ENCODE measurements around the gene LIG4. TPM values are rescaled to one million over a fixed set of nuclear protein-coding genes. Genes with fewer than 3 reads are reported as not detected.

The LIG4 gene
- total RNA-seq = 10 to 100 TPM; 12.9 to 28.9 TPM
- polyA plus RNA-seq (ENCODE audit: insufficient read length in 2 of 2) = 10 to 100 TPM; 17.4 to 24.0 TPM
- long read RNA-seq, donor 1, full-length matches to known transcripts = 10 of 10 reads
- long read RNA-seq, donor 1, partial matches to known transcripts = 0 of 10 reads
- long read RNA-seq, donor 1, other reads (novel, unspliced or antisense) = 0 of 10 reads
- long read RNA-seq, donor 2, full-length matches to known transcripts = 3 of 3 reads
- long read RNA-seq, donor 2, partial matches to known transcripts = 0 of 3 reads
- long read RNA-seq, donor 2, other reads (novel, unspliced or antisense) = 0 of 3 reads
- long read RNA-seq, donor 3, partial matches to known transcripts = 5 of 7 reads
- long read RNA-seq, donor 3, other reads (novel, unspliced or antisense) = 0 of 7 reads
- long read RNA-seq, donor 4, full-length matches to known transcripts = 3 of 3 reads
- long read RNA-seq, donor 4, partial matches to known transcripts = 0 of 3 reads
- long read RNA-seq, donor 4, other reads (novel, unspliced or antisense) = 0 of 3 reads

DNA sequence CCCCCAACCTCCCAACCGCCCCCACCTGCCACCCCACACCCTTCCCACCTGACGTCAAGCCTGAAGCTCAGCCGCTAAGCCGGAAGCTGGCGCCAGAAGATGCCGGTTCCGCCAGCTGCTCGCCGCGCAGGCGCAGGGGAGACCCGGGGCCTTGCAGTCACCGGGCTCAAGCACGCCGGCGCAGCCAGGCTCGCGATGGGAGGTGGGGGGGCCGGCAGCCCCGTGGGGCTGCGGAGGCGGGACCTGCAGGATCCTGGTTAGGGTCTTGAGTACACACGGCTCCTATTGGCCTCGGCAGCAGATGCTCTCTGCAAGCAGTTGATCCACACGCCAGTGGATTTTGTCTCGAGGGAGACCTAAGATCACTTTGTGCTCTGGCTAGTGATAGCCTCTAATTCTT, at the start of gene LIG4:
Gene LIG4 (minus strand): TSS at position 101 of the 400 bp plus-strand sequence. CDS start 4,268 bp downstream, outside the sequence.
- under 1% methylated on average over 25 of the region's 26 CpGs for WGBS (ENCODE audit: insufficient coverage)
- peak within 1 kb of the TSS; percentile 64 for H3K4me3 ChIP-seq (ENCODE audit: low read depth, low read length)
- DNase-seq (ENCODE audit: low read depth in 4 of 6, low spot score in 6 of 6) = peak; percentile 76 to 98 (median 88)
- H3K36me3 ChIP-seq (ENCODE audit: control insufficient read depth, insufficient read depth, low read length) = no peaks in the 10 kb centered on the region
- H3K27me3 ChIP-seq (ENCODE audit: control insufficient read depth, insufficient read depth, low read length) = no peaks in the 10 kb centered on the region
- H3K27ac ChIP-seq (ENCODE audit: low read depth, low read length) = peak within 1 kb of the TSS; percentile 84
- no peaks in the 10 kb centered on the region for H3K9me3 ChIP-seq (ENCODE audit: control insufficient read depth, insufficient read depth, low read length)
- peaks cover 10% of the 10 kb centered on the region for H3K4me1 ChIP-seq (ENCODE audit: control insufficient read depth, insufficient read depth, low read length)

DNA sequence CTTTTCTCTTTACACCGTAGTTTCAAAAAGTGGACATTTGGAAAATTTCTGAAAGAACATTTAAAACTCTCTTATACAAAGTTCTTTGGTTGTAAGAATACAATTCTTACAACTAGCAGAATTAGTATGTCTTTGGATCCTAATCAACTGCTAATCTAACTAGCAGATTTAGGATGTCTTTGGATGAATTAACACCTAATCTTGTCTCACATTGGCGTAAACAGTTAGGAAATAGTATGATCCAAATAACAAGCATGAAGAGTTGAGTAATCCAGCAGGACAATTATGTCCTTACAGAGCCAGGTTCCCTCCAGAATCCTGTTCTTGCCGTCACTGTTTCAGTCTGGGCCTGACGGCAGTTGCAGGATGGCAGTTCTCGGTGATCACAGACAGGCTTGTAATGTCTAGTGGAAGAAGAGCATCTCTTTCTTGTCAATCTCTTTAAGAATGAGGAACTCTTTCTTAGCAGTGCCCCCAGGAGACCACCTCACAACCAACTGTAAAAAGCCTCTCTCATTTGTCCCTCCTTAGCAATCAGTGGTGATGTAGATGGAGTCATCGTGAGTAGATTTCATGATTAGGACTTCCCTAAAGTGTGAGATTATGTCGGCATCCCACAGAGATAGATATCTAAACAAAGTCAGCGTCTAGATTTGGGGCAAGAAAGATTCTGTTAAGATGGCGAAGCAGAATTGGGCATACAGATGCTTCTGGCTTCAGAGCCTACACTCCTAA, 48.5 kb upstream of the LIG4 start:
- Histone ChIP-seq H3K4me3 (ENCODE audit: low read depth, low read length) (no peak overlapping the region), H3K4me1 (ENCODE audit: control insufficient read depth, insufficient read depth, low read length) (no peaks in the 10 kb centered on the region), H3K27ac (ENCODE audit: low read depth, low read length) (no peak overlapping the region), H3K9me3 (ENCODE audit: control insufficient read depth, insufficient read depth, low read length) (no peaks in the 10 kb centered on the region), H3K27me3 (ENCODE audit: control insufficient read depth, insufficient read depth, low read length) (no peaks in the 10 kb centered on the region), H3K36me3 (ENCODE audit: control insufficient read depth, insufficient read depth, low read length) (no peaks in the 10 kb centered on the region)
- 80% methylated on average over 1 of the region's 9 CpGs for WGBS (ENCODE audit: insufficient coverage)
- DNase-seq (ENCODE audit: low read depth in 4 of 6, low spot score in 6 of 6) = no peak

DNA sequence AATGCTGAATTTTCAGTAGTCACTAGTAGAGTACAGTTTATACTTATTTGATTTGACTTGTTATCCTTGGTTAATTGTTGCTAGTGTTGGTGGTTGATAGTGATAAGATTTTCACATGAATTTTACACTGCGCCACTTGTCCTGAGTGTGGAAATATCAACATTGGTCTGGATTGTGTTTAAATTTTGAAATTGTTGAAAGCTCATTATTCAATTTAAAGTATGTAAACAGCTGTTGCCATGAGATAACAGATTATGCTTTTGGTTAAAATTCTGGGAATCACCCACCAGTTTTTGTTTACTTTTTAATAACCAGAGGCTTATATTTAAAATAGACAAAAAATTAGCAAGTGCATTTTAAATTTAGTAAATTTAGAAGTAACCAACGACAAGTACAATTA, 41.9 kb upstream of the LIG4 start:
- Histone ChIP-seq H3K36me3 (ENCODE audit: control insufficient read depth, insufficient read depth, low read length) (no peaks in the 10 kb centered on the region), H3K4me3 (ENCODE audit: low read depth, low read length) (no peak overlapping the region)
- no CpG with 5 or more reads among the region's 2 CpGs for WGBS (ENCODE audit: insufficient coverage)

DNA sequence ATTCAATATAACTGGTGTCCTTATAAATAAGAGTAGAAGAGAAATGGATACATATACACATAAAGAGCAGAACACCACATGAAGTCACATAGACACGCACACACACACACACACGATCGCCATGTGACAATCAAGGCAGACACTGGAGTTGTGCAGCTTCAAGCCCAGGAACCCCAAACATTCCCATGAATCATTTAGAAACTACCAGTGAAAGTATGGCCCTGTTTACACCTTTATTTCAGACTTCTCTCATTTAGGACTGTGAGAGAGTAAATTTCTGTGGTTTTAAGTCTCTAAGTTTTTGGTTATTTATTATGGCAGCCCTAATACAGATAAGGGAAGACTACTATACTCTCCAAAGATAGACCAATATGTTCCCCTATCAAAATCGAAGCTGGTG, 33.8 kb upstream of the LIG4 start:
- Histone ChIP-seq H3K27ac (ENCODE audit: low read depth, low read length) (no peak overlapping the region), H3K9me3 (ENCODE audit: control insufficient read depth, insufficient read depth, low read length) (peaks cover 4% of the 10 kb centered on the region), H3K27me3 (ENCODE audit: control insufficient read depth, insufficient read depth, low read length) (no peaks in the 10 kb centered on the region), H3K36me3 (ENCODE audit: control insufficient read depth, insufficient read depth, low read length) (no peaks in the 10 kb centered on the region), H3K4me1 (ENCODE audit: control insufficient read depth, insufficient read depth, low read length) (no peaks in the 10 kb centered on the region), H3K4me3 (ENCODE audit: low read depth, low read length) (no peak overlapping the region)
- no peak for DNase-seq (ENCODE audit: low read depth in 4 of 6, low spot score in 6 of 6)
- 90% methylated on average over 3 of the region's 4 CpGs for WGBS (ENCODE audit: insufficient coverage)

More for the DNA sequence above, 41.9 kb upstream of the LIG4 start:
- H3K27me3 ChIP-seq (ENCODE audit: control insufficient read depth, insufficient read depth, low read length) = no peaks in the 10 kb centered on the region
- H3K27ac ChIP-seq (ENCODE audit: low read depth, low read length) = no peak overlapping the region
- DNase-seq (ENCODE audit: low read depth in 4 of 6, low spot score in 6 of 6) = no peak
- peaks cover 2% of the 10 kb centered on the region for H3K9me3 ChIP-seq (ENCODE audit: control insufficient read depth, insufficient read depth, low read length)
- no peaks in the 10 kb centered on the region for H3K4me1 ChIP-seq (ENCODE audit: control insufficient read depth, insufficient read depth, low read length)

DNA sequence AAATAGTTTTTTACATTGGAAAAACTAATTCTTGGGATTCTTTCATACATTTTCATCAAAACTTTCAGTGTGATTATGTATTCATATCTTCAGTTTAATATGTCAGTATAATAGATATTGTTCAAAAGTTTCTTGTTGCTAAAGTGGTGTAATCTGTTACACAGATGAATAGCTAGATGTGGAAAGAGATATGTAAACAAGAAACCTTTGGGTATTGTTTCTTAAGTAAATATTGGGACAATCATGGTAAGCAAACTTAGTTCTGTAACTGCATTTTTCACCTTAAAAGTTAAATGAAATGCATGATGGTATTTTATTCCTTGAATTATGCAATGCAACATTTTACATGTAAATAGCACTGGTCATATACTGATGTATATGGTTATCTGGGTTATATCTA, 15.0 kb upstream of the LIG4 start:
- DNase-seq (ENCODE audit: low read depth in 4 of 6, low spot score in 6 of 6) = no peak
- H3K4me3 ChIP-seq (ENCODE audit: low read depth, low read length) = no peak overlapping the region
- H3K27me3 ChIP-seq (ENCODE audit: control insufficient read depth, insufficient read depth, low read length) = no peaks in the 10 kb centered on the region
- H3K4me1 ChIP-seq (ENCODE audit: control insufficient read depth, insufficient read depth, low read length) = no peaks in the 10 kb centered on the region
- no peaks in the 10 kb centered on the region for H3K9me3 ChIP-seq (ENCODE audit: control insufficient read depth, insufficient read depth, low read length)
- H3K27ac ChIP-seq (ENCODE audit: low read depth, low read length) = no peak overlapping the region
- no peaks in the 10 kb centered on the region for H3K36me3 ChIP-seq (ENCODE audit: control insufficient read depth, insufficient read depth, low read length)

DNA sequence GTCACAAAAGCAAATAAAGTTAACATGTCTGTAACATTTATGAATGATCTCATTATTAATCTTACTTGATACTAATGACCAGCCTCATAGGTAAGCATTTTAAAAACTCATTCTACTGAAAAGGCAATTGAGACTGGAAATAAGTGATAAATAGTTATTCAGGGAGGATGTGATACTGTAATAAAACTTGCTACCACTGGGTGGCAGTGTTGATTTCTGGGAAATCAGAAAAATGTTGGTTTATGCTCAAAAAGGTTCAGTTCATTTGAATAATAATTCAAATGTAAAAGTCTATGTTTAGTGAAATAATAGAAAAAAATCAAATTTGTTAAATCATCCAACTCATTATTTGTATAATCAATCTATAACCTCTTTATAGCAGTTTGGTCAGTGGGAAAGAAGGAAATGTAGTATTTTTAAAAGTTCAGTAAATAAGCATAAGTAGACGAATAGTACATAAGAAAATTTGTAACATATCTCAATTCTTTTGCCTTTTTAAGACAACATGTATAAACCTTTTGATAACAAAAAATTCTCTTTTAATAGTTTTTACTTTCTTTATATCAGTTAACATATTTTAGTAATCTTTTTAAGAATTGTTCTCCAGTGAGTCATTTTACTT, 12.4 kb upstream of the LIG4 start:
- no CpG with 5 or more reads among the region's 1 CpG for WGBS (ENCODE audit: insufficient coverage)
- H3K36me3 ChIP-seq (ENCODE audit: control insufficient read depth, insufficient read depth, low read length) = no peaks in the 10 kb centered on the region

DNA sequence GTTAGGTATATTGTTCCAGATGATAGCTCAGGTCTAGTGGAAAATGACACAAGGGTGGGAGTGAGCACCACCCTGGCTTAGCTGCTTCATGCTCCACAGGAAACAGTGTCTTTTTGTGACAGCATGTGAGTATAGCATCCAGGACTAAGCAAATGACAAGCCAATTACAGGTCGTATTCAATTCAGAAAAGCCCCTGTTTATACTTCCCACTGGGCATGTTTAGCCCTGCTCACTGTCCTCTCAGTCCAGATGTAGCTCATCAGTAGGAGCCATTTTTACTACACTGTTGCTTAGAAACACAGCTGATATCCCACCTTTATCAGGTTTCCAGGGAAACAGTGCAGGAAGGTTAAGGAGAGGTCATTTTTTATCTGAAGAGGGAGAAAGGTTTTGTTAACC, 10.8 kb upstream of the LIG4 start:
- Histone ChIP-seq H3K9me3 (ENCODE audit: control insufficient read depth, insufficient read depth, low read length) (no peaks in the 10 kb centered on the region), H3K27me3 (ENCODE audit: control insufficient read depth, insufficient read depth, low read length) (no peaks in the 10 kb centered on the region), H3K27ac (ENCODE audit: low read depth, low read length) (no peak overlapping the region), H3K36me3 (ENCODE audit: control insufficient read depth, insufficient read depth, low read length) (no peaks in the 10 kb centered on the region), H3K4me3 (ENCODE audit: low read depth, low read length) (no peak overlapping the region), H3K4me1 (ENCODE audit: control insufficient read depth, insufficient read depth, low read length) (no peaks in the 10 kb centered on the region)
- DNase-seq (ENCODE audit: low read depth in 4 of 6, low spot score in 6 of 6) = peak in 2 of 6 donors; percentile 9 to 81
- 0% methylated on average over 1 of the region's 1 CpG for WGBS (ENCODE audit: insufficient coverage)

More for the DNA sequence above, 12.4 kb upstream of the LIG4 start:
- Histone ChIP-seq H3K27me3 (ENCODE audit: control insufficient read depth, insufficient read depth, low read length) (no peaks in the 10 kb centered on the region), H3K4me1 (ENCODE audit: control insufficient read depth, insufficient read depth, low read length) (no peaks in the 10 kb centered on the region), H3K4me3 (ENCODE audit: low read depth, low read length) (no peak overlapping the region), H3K9me3 (ENCODE audit: control insufficient read depth, insufficient read depth, low read length) (no peaks in the 10 kb centered on the region), H3K27ac (ENCODE audit: low read depth, low read length) (no peak overlapping the region)
- DNase-seq (ENCODE audit: low read depth in 4 of 6, low spot score in 6 of 6) = peak in 2 of 6 donors; percentile 73 to 84

DNA sequence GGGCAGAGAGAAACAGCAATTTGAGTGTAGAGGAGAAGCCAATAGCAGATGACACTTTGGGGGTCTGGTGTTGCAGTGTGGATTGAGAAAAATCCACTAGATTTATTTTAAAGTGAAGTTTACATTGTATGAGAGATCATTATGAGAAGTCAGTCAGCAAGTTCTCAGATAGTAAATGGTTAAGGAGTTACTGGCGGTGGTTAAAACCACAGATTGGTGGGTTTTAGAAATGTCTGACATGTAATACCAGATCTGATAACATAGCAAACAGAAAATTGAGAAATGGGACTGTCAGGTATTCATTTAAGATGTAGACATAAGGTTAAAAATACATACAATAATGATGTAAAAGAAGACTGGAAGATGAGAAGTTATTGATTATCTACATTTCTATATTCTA, 10.1 kb upstream of the LIG4 start:
- Histone ChIP-seq H3K27me3 (ENCODE audit: control insufficient read depth, insufficient read depth, low read length) (no peaks in the 10 kb centered on the region), H3K36me3 (ENCODE audit: control insufficient read depth, insufficient read depth, low read length) (no peaks in the 10 kb centered on the region), H3K4me3 (ENCODE audit: low read depth, low read length) (no peak overlapping the region), H3K27ac (ENCODE audit: low read depth, low read length) (no peak overlapping the region), H3K9me3 (ENCODE audit: control insufficient read depth, insufficient read depth, low read length) (no peaks in the 10 kb centered on the region), H3K4me1 (ENCODE audit: control insufficient read depth, insufficient read depth, low read length) (no peaks in the 10 kb centered on the region)
- no peak for DNase-seq (ENCODE audit: low read depth in 4 of 6, low spot score in 6 of 6)
- WGBS (ENCODE audit: insufficient coverage) = no CpG with 5 or more reads among the region's 1 CpG

DNA sequence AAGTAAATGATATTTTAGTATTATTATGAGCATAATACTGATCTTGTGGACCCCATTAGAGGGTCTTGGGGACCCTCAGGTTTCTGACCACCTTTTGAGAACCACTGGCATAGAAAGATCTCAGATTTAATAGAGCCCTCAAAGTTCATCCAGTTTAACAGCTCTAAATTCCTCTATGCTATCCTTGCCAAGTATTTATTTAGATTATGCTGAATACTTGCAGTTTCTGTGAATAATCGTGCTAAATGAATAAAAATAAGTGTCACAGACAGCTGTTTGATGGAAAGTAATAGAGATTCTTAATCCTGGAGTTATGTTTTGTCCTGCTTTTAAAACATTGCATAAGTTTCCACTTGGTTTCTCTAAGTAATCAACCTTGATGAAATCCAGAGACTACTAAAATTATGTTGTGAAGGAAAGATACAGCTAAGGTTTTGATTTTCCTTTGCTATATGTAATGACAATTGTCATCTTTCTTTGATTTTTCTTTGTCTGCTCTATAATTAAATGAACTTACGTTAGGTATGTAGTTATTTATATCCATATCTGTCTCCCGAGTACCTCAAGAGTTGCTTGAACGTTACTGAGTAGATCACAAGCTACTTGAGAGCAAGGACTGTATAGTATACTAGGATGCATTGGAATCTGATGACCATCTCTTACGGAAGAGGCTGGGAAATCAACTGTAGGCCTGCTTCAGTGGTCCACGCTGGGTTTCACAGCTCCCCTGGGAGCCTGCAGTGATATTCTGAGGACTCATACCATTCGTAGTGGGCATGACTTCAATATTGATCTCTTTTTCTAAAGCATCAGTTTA, 8.6 kb upstream of the LIG4 start:
- H3K9me3 ChIP-seq (ENCODE audit: control insufficient read depth, insufficient read depth, low read length) = no peaks in the 10 kb centered on the region
- no peaks in the 10 kb centered on the region for H3K27me3 ChIP-seq (ENCODE audit: control insufficient read depth, insufficient read depth, low read length)
- H3K27ac ChIP-seq (ENCODE audit: low read depth, low read length) = no peak overlapping the region
- 100% methylated on average over 1 of the region's 7 CpGs for WGBS (ENCODE audit: insufficient coverage)
- H3K4me1 ChIP-seq (ENCODE audit: control insufficient read depth, insufficient read depth, low read length) = no peaks in the 10 kb centered on the region
- no peak for DNase-seq (ENCODE audit: low read depth in 4 of 6, low spot score in 6 of 6)
- H3K36me3 ChIP-seq (ENCODE audit: control insufficient read depth, insufficient read depth, low read length) = no peaks in the 10 kb centered on the region
- no peak overlapping the region for H3K4me3 ChIP-seq (ENCODE audit: low read depth, low read length)
